Measurements from ENCODE around the gene ACACA.
A peak's percentile ranks its signal among the peaks of the same experiment; 100 is the strongest.

Gene ACACA

DNA sequence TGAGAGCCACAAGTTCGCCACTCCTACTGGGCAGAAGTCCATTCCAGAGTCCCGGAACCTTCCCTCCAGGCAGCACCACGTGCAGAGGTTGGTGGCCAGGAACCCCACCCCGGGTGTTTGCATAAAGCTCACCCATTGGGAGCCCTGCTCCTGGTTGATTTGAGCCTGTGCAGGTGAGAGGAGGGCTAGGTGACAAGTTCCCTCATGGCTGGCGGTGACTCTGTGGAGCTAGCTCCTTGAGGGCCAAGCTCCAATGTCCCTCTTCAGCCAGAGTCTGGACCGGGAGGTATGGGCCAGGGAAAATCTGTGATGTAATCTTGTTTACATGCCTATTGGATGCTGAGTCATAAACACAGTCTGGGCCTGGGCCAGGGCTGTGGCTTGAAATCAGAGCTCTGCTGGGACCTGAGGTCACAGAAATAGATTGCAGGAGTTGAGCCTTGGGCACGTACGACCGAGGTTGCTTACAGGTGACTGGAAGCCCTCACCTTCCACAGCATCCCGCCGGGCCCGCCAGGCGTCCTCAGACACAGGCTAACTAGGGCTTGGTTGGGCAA is 339.0 kb downstream of the ACACA start (continued):
- TF ChIP-seq ZBTB21 (tag by site-specific recombination; IDR thresholded peaks at IDR 0.05) (0 out of 2 replicates have a peak, but pooled peaks have one; percentile 45), BCL11B (tag by site-specific recombination; IDR thresholded peaks at IDR 0.05; ENCODE audit: low read depth) (no peak), ZNF692 (tag by site-specific recombination; IDR thresholded peaks at IDR 0.05) (peak; percentile 47; the same call in 1 of the 2 replicates), ZNF629 (tag by site-specific recombination; IDR thresholded peaks at IDR 0.05) (peak; percentile 77), TCF7L2 (IDR thresholded peaks at IDR 0.05; ENCODE audit: borderline replicate concordance, low read depth, low read length) (no peak), ZNF660 (tag by site-specific recombination; IDR thresholded peaks at IDR 0.05) (peak; percentile 78; the same call in 1 of the 2 replicates), TSHZ1 (tag by site-specific recombination; IDR thresholded peaks at IDR 0.05; ENCODE audit: borderline replicate concordance) (no peak), ZNF549 (tag by site-specific recombination; IDR thresholded peaks at IDR 0.05) (no peak), HOXA7 (CRISPR knock-in tag; IDR thresholded peaks at IDR 0.05; ENCODE audit: borderline replicate concordance) (no peak), ZEB2 (tag by site-specific recombination; IDR thresholded peaks at IDR 0.05) (peak; percentile 75), OVOL3 (tag by site-specific recombination; IDR thresholded peaks at IDR 0.05) (no peak), ZNF26 (tag by site-specific recombination; IDR thresholded peaks at IDR 0.05) (no peak), ZNF449 (tag by site-specific recombination; IDR thresholded peaks at IDR 0.05) (peak; percentile 48; the same call in 1 of the 2 replicates), ZBTB17 (tag by site-specific recombination; IDR thresholded peaks at IDR 0.05) (peak; percentile 68), GLIS1 (tag by site-specific recombination; IDR thresholded peaks at IDR 0.05) (0 out of 2 replicates have a peak, but pooled peaks have one; percentile 12), GLI2 (tag by site-specific recombination; IDR thresholded peaks at IDR 0.05; ENCODE audit: borderline replicate concordance, low read depth) (no peak)
- TF ChIP-seq, protein P1, sequence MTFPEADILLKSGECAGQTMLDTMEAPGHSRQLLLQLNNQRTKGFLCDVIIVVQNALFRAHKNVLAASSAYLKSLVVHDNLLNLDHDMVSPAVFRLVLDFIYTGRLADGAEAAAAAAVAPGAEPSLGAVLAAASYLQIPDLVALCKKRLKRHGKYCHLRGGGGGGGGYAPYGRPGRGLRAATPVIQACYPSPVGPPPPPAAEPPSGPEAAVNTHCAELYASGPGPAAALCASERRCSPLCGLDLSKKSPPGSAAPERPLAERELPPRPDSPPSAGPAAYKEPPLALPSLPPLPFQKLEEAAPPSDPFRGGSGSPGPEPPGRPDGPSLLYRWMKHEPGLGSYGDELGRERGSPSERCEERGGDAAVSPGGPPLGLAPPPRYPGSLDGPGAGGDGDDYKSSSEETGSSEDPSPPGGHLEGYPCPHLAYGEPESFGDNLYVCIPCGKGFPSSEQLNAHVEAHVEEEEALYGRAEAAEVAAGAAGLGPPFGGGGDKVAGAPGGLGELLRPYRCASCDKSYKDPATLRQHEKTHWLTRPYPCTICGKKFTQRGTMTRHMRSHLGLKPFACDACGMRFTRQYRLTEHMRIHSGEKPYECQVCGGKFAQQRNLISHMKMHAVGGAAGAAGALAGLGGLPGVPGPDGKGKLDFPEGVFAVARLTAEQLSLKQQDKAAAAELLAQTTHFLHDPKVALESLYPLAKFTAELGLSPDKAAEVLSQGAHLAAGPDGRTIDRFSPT (tag by site-specific recombination; IDR thresholded peaks at IDR 0.05) = peak; percentile 33; the same call in 1 of the 2 replicates
- TF ChIP-seq, protein P2, sequence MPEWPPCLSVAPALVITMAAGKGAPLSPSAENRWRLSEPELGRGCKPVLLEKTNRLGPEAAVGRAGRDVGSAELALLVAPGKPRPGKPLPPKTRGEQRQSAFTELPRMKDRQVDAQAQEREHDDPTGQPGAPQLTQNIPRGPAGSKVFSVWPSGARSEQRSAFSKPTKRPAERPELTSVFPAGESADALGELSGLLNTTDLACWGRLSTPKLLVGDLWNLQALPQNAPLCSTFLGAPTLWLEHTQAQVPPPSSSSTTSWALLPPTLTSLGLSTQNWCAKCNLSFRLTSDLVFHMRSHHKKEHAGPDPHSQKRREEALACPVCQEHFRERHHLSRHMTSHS (tag by site-specific recombination; IDR thresholded peaks at IDR 0.05) = no peak

Data from HEK293 (cell line).